ENCODE data around the gene MGAM2.

Gene MGAM2

GRCh38 chr7:142176901-142177300, 65.4 kb downstream of the MGAM2 start:
- DNase-seq (ENCODE audit: low read depth), result no peak

- DNase-seq (ENCODE audit: low read depth), result no peak
These were observed 66.4 kb downstream of the MGAM2 start for GRCh38 chr7:142177869-142178268.

- DNase-seq (ENCODE audit: low read depth), result no peak
These were observed 68.9 kb downstream of the MGAM2 start for GRCh38 chr7:142180426-142180825.

GRCh38 chr7:142181211-142181610, 69.7 kb downstream of the MGAM2 start:
- no peak for DNase-seq (ENCODE audit: low read depth)

- DNase-seq (ENCODE audit: low read depth), result no peak
These were observed 70.4 kb downstream of the MGAM2 start for GRCh38 chr7:142181966-142182365.

- DNase-seq (ENCODE audit: low read depth), result no peak
These were observed 73.6 kb downstream of the MGAM2 start for GRCh38 chr7:142185069-142185468.

GRCh38 chr7:142185801-142186200, 74.3 kb downstream of the MGAM2 start:
- no peak for DNase-seq (ENCODE audit: low read depth)

GRCh38 chr7:142188154-142188553, 76.6 kb downstream of the MGAM2 start:
- DNase-seq (ENCODE audit: low read depth), result no peak

GRCh38 chr7:142188846-142189245, 77.3 kb downstream of the MGAM2 start:
- DNase-seq (ENCODE audit: low read depth), result no peak

- DNase-seq (ENCODE audit: low read depth), result no peak
These were observed 82.7 kb downstream of the MGAM2 start for GRCh38 chr7:142194201-142194600.

GRCh38 chr7:142196066-142196840, 84.7 kb downstream of the MGAM2 start:
- DNase-seq (ENCODE audit: low read depth), result no peak

GRCh38 chr7:142200206-142200605, 88.7 kb downstream of the MGAM2 start:
- DNase-seq (ENCODE audit: low read depth), result no peak

GRCh38 chr7:142228537-142229104, 117.1 kb downstream of the MGAM2 start:
- DNase-seq (ENCODE audit: low read depth), result no peak

GRCh38 chr7:142231716-142232115, 120.2 kb downstream of the MGAM2 start:
- no peak for DNase-seq (ENCODE audit: low read depth)

- DNase-seq (ENCODE audit: low read depth), result no peak
These were observed 129.0 kb downstream of the MGAM2 start for GRCh38 chr7:142240546-142240945.

- no peak for DNase-seq (ENCODE audit: low read depth)
These were observed 132.3 kb downstream of the MGAM2 start for GRCh38 chr7:142243823-142244222.

- DNase-seq (ENCODE audit: low read depth), result no peak
These were observed 136.9 kb downstream of the MGAM2 start for GRCh38 chr7:142248166-142249160.

GRCh38 chr7:142249918-142250317, 138.4 kb downstream of the MGAM2 start:
- no peak for DNase-seq (ENCODE audit: low read depth)

GRCh38 chr7:142250705-142251104, 139.2 kb downstream of the MGAM2 start:
- DNase-seq (ENCODE audit: low read depth), result no peak

- no peak for DNase-seq (ENCODE audit: low read depth)
These were observed 146.4 kb downstream of the MGAM2 start, which contains the start of gene PRSS58 for GRCh38 chr7:142257958-142258357. Gene PRSS58, minus strand, starts transcription at chr7:142258058. Its CDS starts 351 bp downstream, at chr7:142257707.

GRCh38 chr7:142263598-142264380, 152.3 kb downstream of the MGAM2 start:
- DNase-seq (ENCODE audit: low read depth), result peak; percentile 41

Data from stromal cell of bone marrow (primary cell).